Cardiac muscle cell (in vitro differentiated cells and primary cell): ENCODE data around the gene MBP. TPM values are rescaled to one million over a fixed set of nuclear protein-coding genes. Genes with fewer than 3 reads are reported as not detected.

Experiments
- DNase-seq, 2 donors: peaks; one replicate each; pipeline versions ENCODE4 v3.0.0 to v3.0.0-alpha.2; 2010 to 2017; ENCODE audit warnings: low read depth in 1 of 2, low spot score in 1 of 2
- H3K27ac ChIP-seq: fragments of 200-600 bp; sonication (generic); 2 replicates; pipeline ENCODE4 v1.5.1; 2016
- H3K27me3 ChIP-seq: fragments of 200-600 bp; sonication (generic); 2 replicates; pipeline ENCODE4 v1.6.0; 2016; ENCODE audit warnings: control low read depth
- H3K36me3 ChIP-seq: fragments of 200-600 bp; sonication (generic); 2 replicates; pipeline ENCODE4 v1.5.1; 2016; ENCODE audit warnings: control low read depth
- H3K4me1 ChIP-seq: fragments of 200-600 bp; sonication (generic); 2 replicates; pipeline ENCODE4 v1.8.1; 2017; ENCODE audit warnings: low read depth, mild to moderate bottlenecking, mixed run types
- H3K4me3 ChIP-seq: fragments of 200-600 bp; sonication (generic); 2 replicates; pipeline ENCODE4 v1.5.1; 2016; ENCODE audit warnings: mild to moderate bottlenecking
- H3K9me3 ChIP-seq: fragments of 200-600 bp; sonication (generic); 2 replicates; pipeline ENCODE4 v1.5.1; 2017; ENCODE audit warnings: low read depth, mild to moderate bottlenecking, control low read depth
- polyA plus RNA-seq: library from polyadenylated mRNA; unstranded; fragments of >200 nt; fragmentation: Nextera tagmentation; extraction: Ambion mirVana; gene quantifications from 2 replicates; pipeline ENCODE4 v1.2.1, GENCODE V29; 2016
- total RNA-seq: library from RNA; depleted of rRNA; stranded (reverse); fragments of >200 nt; gene quantifications from 2 replicates; pipeline ENCODE4 v1.2.3, GENCODE V29; 2016
- TF ChIP-seq, protein P1 (sequence below): IDR thresholded peaks from 2 replicates; pipeline ENCODE4 v1.5.1; 2012; ENCODE audit warnings: low read depth, mild to moderate bottlenecking, low read length

The MBP gene
- total and polyA plus RNA-seq, 2 experiments from 2014 or later, result 0.32 to 0.42 TPM

DNA sequence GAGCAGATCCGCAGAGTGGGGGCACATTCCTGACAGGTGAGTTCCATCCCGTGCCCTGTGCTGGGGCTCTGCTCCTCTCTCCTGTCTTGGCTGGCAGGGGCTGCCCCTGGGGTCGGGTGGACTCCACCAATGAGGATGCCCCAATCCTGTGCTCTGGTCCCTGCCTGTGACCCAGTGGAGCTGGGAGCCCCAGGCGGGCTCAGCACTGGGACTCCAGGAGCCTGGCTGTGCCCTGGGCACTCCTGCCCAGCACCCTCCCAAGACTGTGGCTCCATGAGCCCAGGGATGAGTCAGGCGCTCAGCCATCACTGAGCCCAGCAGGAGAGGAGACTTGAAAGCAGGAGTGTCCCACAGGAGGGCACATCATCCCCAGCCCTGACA is 53.9 kb downstream of the MBP start:
- Histone ChIP-seq H3K36me3 (no peaks in the 10 kb centered on the region), H3K27ac (no peak overlapping the region), H3K4me3 (no peak overlapping the region), H3K9me3 (no peaks in the 10 kb centered on the region), H3K27me3 (no peaks in the 10 kb centered on the region), H3K4me1 (no peaks in the 10 kb centered on the region)
- TF ChIP-seq, protein P1, sequence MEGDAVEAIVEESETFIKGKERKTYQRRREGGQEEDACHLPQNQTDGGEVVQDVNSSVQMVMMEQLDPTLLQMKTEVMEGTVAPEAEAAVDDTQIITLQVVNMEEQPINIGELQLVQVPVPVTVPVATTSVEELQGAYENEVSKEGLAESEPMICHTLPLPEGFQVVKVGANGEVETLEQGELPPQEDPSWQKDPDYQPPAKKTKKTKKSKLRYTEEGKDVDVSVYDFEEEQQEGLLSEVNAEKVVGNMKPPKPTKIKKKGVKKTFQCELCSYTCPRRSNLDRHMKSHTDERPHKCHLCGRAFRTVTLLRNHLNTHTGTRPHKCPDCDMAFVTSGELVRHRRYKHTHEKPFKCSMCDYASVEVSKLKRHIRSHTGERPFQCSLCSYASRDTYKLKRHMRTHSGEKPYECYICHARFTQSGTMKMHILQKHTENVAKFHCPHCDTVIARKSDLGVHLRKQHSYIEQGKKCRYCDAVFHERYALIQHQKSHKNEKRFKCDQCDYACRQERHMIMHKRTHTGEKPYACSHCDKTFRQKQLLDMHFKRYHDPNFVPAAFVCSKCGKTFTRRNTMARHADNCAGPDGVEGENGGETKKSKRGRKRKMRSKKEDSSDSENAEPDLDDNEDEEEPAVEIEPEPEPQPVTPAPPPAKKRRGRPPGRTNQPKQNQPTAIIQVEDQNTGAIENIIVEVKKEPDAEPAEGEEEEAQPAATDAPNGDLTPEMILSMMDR, result no peak
- DNase-seq, result no peak

DNA sequence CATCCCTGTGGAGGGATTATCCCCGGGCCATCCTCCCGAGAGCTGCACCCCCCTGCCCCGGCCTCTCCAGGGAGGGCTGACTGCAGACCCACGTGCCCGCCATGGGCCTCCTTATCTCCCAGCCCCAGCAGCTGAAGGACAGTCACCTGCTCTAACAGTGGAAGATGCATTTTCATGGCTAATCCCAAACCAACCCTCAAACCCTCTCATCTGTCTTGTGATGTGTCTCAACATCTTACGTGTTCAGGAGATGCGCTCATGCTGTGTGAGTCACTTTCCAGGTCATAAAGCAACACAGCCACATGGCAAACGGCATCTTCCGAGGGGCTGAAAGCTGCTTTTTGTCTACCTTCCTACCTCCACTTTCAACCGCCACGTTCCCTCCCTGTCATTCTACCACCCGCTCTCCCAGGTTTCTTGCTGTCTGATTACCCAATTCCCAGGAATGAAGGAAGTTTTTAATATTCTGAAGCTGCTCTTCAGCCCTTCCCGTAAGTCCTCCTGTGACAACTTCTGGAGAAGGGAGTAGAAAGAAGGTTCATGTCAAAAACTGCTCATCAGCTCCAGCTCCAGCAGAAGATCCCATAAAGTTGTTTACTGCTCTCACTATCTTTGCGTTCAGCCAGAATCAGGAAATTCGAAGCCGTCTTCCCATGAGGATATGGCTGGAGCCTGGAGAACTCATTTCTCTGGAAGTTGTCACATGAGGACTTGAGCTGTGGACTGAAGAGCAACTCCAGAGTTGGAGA is 54.5 kb downstream of the MBP start:
- Histone ChIP-seq H3K27ac (no peak overlapping the region), H3K36me3 (no peaks in the 10 kb centered on the region), H3K4me3 (no peak overlapping the region), H3K4me1 (no peaks in the 10 kb centered on the region), H3K9me3 (no peaks in the 10 kb centered on the region), H3K27me3 (no peaks in the 10 kb centered on the region)
- TF ChIP-seq, protein P1, result no peak
- DNase-seq, result no peak

DNA sequence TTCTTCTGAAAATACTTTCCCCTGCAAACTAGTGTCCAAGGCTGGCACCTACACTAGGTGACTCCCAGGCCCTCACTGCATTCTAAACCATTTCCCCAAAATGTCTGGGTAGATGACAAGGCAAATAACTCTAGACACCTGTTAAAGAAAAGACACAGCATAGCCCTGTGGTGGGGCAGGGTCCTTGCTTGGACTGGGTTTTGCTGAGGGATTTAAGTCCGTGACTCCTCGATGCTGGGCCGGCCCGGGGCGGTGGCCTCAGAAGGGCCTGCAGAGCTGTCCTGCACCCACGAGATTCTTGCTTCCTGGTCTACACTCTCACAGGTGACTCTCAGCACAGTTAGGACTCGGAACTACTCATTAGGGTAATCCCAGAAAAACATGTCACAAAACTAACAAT is 55.2 kb downstream of the MBP start:
- TF ChIP-seq, protein P1, result no peak
- no peaks in the 10 kb centered on the region for H3K36me3 ChIP-seq
- H3K4me1 ChIP-seq, result no peaks in the 10 kb centered on the region
- no peak overlapping the region for H3K4me3 ChIP-seq
- H3K27ac ChIP-seq, result no peak overlapping the region
- DNase-seq, result no peak
- H3K27me3 ChIP-seq, result no peaks in the 10 kb centered on the region
- H3K9me3 ChIP-seq, result no peaks in the 10 kb centered on the region

DNA sequence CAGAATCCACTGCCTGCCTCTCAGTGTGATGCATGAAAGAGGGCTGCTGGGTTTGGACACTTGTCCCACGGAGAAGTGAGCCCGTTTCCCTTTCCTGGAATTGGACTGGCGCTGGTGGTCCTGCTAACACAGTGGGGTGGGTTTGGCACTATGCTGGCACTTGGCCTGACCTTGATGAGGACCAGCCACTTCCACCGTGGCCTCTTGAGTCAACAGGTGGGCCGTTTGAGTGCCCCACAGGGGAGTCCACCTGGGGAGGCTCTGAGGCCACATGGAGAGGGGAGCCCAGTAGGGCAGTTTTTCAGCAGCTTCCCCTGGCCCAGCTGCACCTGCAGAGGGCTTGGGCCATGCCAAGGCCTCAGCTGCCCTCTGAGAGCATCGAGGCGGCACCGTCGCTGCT is 56.5 kb downstream of the MBP start:
- H3K27ac ChIP-seq, result no peak overlapping the region
- no peaks in the 10 kb centered on the region for H3K36me3 ChIP-seq
- TF ChIP-seq, protein P1, result no peak
- H3K4me1 ChIP-seq, result no peaks in the 10 kb centered on the region
- H3K9me3 ChIP-seq, result no peaks in the 10 kb centered on the region
- H3K4me3 ChIP-seq, result no peak overlapping the region
- H3K27me3 ChIP-seq, result no peaks in the 10 kb centered on the region
- no peak for DNase-seq

DNA sequence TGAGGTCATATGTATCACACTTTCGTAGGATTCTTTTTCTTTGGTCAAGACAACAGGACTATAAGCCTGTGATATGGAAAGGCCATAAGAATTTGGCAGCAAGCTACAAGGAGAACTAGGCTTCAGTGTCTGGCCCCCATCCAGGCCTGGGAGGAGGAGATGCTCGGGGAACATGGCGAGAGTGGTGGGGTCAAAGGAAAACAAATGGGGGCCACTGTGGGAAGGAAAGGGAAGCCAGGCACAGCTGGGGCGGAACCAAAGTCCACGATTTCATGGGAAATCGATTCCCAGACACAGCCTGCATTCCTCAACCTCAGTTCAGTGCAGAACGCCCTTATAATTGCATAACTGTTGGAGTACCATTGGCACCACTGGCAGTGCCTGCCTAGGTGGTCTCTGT is 58.2 kb downstream of the MBP start:
- Histone ChIP-seq H3K27ac (no peak overlapping the region), H3K4me1 (no peaks in the 10 kb centered on the region)
- no peak for DNase-seq

More for the DNA sequence above, 58.2 kb downstream of the MBP start:
- Histone ChIP-seq H3K9me3 (no peaks in the 10 kb centered on the region), H3K36me3 (no peaks in the 10 kb centered on the region), H3K27me3 (no peaks in the 10 kb centered on the region), H3K4me3 (no peak overlapping the region)
- TF ChIP-seq, protein P1, result no peak
